Measurements from ENCODE around the gene PLEKHM2.
A peak's percentile ranks its signal among the peaks of the same experiment; 100 is the strongest.

The PLEKHM2 gene

DNA sequence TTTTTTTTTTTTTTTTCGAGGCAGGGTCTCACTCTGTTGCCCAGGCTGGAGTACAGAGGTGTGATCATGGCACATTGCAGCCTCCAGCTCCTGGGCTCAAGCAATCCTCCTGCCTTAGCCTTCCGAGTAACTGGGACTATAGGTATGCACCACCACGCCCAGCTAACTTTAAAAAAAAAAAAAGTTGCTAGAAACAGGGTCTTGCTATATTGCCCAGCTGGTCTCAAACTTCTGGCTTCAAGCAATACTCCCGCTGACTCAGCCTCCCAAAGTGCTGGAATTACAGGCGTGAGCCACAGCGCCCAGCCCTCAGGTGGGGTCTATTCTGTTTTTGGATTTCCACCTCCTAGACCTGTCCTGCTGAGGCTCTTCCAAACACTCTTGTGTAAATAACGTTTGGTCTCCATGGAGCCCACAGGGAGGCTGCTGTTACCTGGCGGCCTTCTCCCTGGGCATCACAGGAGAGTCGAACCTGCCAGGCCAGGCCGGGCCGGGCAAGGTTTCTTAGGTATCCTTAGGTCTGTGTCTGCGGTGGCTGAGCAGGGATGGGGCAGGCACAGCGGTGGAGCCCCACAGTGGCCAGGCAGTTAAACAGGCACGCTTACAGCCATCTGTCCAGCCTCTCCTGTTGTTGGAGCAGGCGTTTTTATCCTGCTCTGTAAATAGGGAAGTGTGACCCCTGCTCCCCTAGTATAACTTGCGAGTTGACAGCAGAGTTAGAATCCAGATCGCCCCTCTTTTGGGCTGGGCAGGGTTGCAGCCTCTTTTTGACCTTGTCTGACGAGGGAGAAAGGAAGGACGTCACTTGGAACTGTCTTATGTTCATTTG, 18.8 kb downstream of the PLEKHM2 start:
- DNase-seq: peak in 3 of 4 experiments; percentile 12 to 30 (median 19)

DNA sequence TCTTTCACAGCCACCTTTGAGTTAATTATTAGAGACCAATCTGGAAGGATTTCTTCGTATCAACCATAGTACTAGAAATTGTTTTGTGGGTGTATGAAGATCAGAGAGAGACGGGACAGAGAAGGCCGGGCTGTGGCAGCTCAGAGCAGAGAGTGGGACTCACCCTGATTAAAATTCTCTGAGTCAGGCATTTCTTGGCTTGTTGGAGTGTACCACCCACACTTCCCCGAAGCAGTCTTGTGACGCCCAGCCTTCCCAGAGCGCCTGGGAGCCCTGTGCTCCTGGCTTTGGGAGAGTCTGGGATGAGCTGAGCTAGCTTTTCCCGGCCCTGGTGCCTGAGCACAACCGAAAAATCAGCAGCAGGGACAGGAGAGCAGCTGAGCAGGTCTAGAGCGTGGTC, 19.4 kb downstream of the PLEKHM2 start:
- DNase-seq: peak; percentile 45 to 78 (median 72)

- peak in 1 of 4 experiments; percentile 27 for DNase-seq
Measured at GRCh38 chr1:15704526-15705183, 20.5 kb downstream of the PLEKHM2 start.

DNA sequence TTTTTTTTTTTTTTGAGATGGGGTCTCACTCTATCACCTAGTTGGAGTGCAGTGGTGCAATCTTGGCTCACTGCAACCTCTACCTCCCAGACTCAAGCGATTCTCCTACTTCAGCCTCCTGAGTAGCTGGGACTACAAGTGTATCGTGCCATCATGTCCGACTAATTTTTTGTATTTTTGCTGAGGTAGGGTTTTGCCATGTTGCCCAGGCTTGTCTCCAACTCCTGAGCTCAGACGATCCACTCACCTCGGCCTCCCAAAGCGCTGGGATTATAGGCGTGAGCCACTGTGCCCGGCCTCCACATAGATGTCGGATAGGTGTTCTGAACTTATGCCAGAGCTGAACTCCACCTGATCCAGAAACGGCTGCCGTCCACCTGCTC, 21.1 kb downstream of the PLEKHM2 start:
- no peak for DNase-seq

GRCh38 chr1:15706751-15707150, 22.6 kb downstream of the PLEKHM2 start:
- no peak for DNase-seq

DNA sequence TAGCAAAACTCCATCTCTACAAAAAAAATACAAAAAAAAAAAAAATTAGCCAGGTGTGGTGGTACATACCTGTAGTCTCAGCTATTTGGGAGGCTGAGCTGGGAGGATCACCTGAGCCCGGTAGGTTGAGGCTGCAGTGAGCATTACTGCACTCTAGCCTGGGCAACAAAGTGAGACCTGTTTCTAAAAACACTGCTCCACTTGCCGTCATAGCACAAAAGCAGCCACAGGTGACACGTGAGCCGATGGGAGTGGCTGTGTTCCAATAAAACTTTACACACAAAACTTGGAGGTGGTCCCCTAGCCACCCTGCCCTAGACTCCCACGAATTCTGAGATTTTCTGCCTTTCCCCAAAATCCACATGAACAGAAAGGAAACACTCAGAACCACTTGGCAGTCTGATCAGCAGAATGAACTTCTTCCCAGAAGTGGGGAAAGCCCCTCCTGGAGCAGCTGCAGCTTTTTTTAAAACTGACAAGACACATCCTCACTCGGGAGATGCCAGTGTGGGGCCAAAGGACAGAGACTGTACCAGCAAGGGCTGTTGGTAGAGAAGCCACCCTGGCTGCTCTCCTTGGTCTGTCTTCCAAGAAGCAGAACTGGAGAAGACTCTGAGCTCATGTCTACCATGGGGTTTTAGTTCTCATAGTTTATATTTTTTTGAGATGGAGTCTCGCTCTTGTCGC, 23.3 kb downstream of the PLEKHM2 start:
- DNase-seq: peak in 3 of 4 experiments; percentile 23 to 43 (median 29)

GRCh38 chr1:15708486-15709137, 24.5 kb downstream of the PLEKHM2 start:
- no peak for DNase-seq

DNA sequence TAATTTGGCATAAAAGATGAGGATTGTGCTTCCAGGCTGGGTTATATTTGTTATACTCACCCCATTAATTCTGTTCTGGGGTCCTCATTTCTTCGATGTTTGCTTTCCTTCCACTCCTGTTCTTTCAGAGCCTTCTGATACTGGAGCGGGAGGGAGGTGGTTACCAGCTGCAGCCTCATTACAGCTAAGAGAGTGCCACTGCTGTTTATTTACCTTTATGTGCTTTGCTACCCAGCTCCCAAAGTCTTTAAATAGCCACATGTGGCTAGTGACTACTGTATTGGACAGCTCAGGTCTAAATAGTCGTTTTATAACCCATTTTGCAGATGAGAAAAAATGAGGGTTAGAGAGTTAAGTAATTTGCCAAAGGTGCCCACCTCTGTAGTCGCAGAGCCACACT, 25.1 kb downstream of the PLEKHM2 start:
- no peak for DNase-seq

GRCh38 chr1:15712168-15712567, 28.0 kb downstream of the PLEKHM2 start:
- DNase-seq: no peak

DNA sequence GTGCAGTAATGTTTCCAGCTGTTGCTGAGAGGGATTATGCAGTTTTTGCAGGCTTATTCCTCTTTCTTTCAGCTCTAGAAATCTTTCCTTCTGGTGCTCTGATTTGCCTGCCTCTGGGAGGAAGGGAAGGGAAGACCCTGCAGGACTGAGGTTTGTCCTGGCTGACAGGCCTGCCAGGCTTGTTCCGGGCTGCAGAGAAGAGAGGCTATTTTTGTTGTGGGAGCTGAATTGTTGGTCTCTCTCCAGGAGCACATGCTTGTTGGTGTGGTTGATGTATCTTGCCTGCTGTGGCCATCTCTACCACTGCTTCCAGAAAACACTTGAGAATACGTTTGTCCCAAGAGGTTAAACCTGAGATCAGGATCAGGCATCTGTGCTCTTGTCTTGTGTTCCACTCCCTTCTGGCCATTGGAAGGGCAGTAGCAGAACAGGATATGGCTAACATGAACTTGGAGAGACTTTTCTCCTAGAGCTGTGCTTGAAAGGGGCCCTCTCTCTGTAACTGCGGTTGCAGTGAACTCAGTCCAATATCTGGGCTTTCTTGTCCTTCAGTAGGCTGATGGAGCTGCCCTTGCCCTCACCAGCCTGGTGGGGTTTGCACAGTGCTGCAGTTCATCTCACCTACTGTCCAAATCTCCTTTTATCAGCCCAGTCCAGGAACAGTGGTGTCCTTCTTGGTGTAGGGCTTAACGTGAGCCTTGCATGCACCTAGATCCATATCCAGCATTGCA, 30.5 kb downstream of the PLEKHM2 start:
- no peak for DNase-seq

DNA sequence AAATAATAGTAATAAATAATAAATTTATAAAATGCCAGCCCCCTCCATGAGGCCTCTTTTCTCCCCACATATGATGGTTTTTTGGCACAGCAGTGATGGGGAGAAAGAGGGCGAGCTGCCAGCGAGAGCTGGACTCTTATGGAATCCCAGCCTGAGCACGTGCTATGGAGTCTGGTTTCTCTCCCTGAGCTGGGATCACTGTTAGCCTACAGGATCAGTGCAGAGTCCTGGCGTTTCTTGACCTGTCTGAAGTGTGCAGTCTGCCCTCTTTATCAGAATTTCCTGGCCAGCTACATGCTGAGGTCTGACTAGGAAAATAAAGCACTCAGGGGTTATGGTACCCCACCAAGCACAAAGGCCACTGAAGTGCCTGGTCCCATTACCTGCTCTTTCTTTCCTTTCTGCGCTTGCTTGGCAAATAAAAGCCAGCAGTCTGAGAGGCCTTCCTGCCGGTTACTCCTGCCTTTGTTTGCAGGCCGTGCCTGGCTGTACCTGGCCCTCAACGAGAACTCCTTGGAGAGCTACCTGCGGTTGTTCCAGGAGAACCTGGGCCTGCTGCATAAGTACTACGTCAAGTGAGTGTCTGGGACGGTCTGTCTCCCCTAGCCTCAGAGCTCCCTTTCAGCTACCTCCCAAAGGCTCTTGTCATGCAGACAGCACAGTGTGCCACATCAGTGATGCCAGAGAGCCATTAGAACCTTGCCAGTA, 33.5 kb downstream of the PLEKHM2 start:
- no peak for DNase-seq

DNA sequence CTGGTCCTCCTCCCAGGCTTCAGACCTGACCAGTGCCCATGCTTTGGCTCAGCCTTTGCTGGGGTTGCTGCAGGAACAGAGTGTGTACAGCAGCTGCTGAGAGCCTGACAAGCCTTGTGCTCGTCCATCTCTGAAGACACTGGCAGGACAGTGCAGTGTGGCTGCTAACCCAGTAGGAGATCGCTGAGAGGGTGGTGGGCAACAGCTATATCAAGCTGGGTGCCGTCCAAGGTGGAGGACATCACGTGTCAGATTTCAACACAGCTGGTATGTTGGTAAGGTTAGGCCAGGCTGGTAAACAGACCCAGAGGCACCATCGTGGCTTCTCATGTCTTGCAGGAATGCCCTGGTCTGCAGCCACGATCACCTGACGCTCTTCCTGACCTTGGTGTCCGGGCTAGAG, 34.1 kb downstream of the PLEKHM2 start:
- no peak for DNase-seq

DNA sequence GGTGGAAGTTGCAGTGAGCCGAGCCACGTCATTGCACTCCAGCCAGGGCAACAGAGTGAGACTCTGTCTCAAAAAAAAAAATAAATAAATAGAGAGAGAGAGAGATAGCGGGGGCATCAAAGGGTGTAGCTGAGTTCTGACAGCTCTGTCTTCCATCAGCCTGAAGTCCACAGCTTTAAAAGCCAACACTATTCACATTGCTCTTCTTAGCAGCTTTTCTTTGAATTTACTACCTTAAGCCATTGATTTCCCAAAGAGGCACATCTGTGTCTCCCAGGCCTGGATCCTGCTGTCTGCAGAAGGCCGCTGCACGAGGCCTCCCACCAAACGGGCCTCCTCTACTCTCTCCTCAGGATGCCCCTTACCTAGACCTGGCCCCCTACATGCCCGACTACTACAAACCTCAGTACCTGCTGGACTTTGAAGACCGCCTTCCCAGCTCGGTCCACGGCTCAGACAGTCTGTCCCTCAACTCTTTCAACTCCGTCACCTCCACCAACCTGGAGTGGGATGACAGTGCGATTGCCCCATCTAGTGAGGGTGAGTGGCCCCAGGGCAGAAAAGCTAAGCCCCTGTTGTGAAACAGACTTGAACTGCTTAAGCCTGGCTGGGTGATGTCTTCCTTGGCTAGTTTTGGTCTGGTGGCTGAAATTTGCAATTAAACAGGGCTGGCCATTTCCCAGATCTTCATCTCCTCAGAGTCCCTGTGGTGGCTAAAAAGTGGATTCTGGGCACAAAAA, 35.4 kb downstream of the PLEKHM2 start:
- no peak for DNase-seq

DNA sequence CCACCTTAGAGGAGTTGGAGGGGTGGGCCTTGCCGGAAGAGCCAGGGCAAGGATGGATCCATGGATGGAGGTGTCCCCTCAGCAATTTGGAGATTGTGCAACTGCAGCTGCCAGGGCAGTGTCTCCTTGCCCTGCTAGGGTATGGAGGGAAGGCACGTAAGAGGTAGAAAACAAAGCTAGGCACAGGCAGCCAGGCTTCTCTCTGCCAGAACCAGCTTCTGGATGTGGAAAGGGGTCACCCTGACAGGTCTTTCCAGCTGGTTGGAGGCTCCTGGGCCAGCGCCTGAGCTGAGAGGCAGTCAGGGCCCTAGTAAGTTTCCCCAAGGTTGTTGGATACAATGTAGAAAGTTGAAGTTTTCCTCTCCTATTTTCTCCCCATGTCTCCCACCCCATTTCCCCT, 36.7 kb downstream of the PLEKHM2 start:
- DNase-seq: no peak

DNA sequence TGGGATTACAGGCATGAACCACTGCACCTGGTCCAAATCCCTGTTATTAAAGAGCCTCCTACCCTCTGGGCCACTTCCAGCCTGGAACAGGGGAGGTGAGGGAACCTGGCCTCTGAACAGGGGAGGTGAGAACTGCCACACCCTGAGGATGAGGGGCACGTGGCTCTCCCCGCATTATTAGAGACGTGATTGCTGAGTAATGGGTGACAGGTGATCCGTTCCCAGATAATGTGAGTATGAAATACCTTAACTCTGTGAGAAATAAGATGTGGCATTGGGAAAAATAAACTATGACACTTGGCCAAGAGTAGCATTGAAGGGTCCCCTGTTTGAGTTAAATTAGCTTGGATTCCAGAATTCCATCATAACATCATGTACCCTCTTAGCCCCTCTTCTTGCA, 38.3 kb downstream of the PLEKHM2 start:
- no peak for DNase-seq

GRCh38 chr1:15722836-15723532, 38.9 kb downstream of the PLEKHM2 start:
- DNase-seq: no peak

DNA sequence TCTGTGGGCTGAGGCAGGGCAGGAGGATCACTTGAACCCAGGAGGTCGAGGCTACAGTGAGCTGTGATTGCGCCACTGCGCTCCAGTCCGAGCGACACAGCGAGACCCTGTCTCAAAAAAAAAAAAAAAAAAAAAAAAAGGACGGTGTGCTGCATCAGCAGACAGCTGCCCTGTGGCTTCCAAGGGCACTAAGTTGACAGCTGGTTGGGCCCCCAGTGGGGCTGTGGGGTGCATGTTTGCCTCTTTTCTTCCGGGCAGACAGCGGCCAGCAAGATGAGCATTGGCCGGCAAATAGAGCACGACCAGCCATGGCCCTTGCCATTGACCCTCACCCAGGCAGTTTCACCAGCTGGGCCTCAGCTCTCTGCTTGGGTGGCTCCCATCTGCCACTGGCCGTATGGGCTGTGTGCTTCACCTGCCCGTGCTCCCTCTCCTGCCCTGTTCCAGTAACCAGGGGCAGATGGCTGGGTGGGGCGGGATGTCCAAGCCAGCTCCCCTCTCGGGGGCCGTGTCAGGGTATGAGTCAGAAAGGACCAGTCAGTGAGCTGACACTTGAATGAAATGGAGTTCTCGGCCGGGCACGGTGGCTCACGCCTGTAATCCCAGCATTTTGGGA, 39.6 kb downstream of the PLEKHM2 start:
- no peak for DNase-seq

- no peak for DNase-seq
Measured at GRCh38 chr1:15724949-15725880, 41.1 kb downstream of the PLEKHM2 start.

DNA sequence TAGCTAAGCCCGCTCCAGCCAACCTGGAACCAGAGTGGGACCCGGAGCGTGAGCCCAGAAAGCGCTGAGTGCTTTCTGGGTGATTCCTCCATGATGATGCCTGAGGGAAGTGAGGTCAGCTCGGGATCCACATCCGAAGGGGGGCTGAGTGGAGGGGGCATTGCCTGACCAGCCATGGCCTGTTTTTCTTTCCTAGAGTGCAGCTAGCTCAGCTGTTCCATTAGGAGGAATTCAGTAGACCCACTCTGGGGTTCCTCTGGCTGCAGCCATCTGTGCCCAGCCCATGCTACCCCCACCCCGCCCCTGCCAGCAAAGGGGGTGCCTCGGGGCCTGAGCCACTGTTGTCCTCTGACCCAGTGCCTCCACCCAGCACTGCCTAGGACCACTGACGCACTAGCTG, 42.4 kb downstream of the PLEKHM2 start:
- no peak for DNase-seq
